ENCODE measurements around the gene ABCB6.

The ABCB6 gene

GRCh38 chr2:219218217-219218731 lies 484 bp downstream of the ABCB6 start:
- no peaks in the 10 kb centered on the region for H3K9me3 Mint-ChIP-seq
- peak in 1 of 3 experiments; percentile 8 for TF ChIP-seq CTCF (IDR thresholded peaks at IDR 0.05; ENCODE audit: unreplicated experiment in 3 of 3)
- peak overlapping the region; percentile 91 to 96 (median 94) for H3K4me3 Mint-ChIP-seq
- H3K27ac Mint-ChIP-seq = peak overlapping the region; percentile 93 to 99 (median 97)
- H3K4me1 Mint-ChIP-seq = peaks cover 41% of the 10 kb centered on the region
- peaks cover 24% of the 10 kb centered on the region for H3K36me3 Mint-ChIP-seq (ENCODE audit: low read depth)
- no peaks in the 10 kb centered on the region for H3K27me3 Mint-ChIP-seq (ENCODE audit: low read depth)

- peaks cover 30% of the 10 kb centered on the region for H3K36me3 Mint-ChIP-seq (ENCODE audit: low read depth)
- no peak for TF ChIP-seq CTCF (IDR thresholded peaks at IDR 0.05; ENCODE audit: unreplicated experiment in 3 of 3)
- no peaks in the 10 kb centered on the region for H3K27me3 Mint-ChIP-seq (ENCODE audit: low read depth)
- H3K4me1 Mint-ChIP-seq = peaks cover 32% of the 10 kb centered on the region
- H3K4me3 Mint-ChIP-seq = peak overlapping the region; percentile 46 to 77 (median 65)
- no peaks in the 10 kb centered on the region for H3K9me3 Mint-ChIP-seq
- H3K27ac Mint-ChIP-seq = peak overlapping the region in 2 of 3 experiments; percentile 48 to 84
These were observed 2.2 kb downstream of the ABCB6 start for GRCh38 chr2:219216535-219216915.

GRCh38 chr2:219215871-219216534 lies 2.8 kb downstream of the ABCB6 start:
- no peak for TF ChIP-seq CTCF (IDR thresholded peaks at IDR 0.05; ENCODE audit: unreplicated experiment in 3 of 3)
- H3K4me1 Mint-ChIP-seq = peaks cover 28% of the 10 kb centered on the region

GRCh38 chr2:219214786-219215185 lies 4.0 kb downstream of the ABCB6 start:
- peaks cover 36% of the 10 kb centered on the region for H3K36me3 Mint-ChIP-seq (ENCODE audit: low read depth)
- H3K4me1 Mint-ChIP-seq = peaks cover 27% of the 10 kb centered on the region
- H3K27ac Mint-ChIP-seq = peak overlapping the region in 1 of 3 experiments; percentile 92
- H3K27me3 Mint-ChIP-seq (ENCODE audit: low read depth) = no peaks in the 10 kb centered on the region
- TF ChIP-seq CTCF (IDR thresholded peaks at IDR 0.05; ENCODE audit: unreplicated experiment in 3 of 3) = no peak
- H3K9me3 Mint-ChIP-seq = no peaks in the 10 kb centered on the region
- peak overlapping the region; percentile 33 to 43 (median 39) for H3K4me3 Mint-ChIP-seq

More at GRCh38 chr2:219215871-219216534, 2.8 kb downstream of the ABCB6 start:
- Mint-ChIP-seq H3K36me3 (ENCODE audit: low read depth) (peaks cover 28% of the 10 kb centered on the region), H3K9me3 (no peaks in the 10 kb centered on the region), H3K27me3 (ENCODE audit: low read depth) (no peaks in the 10 kb centered on the region), H3K27ac (peak overlapping the region in 1 of 3 experiments; percentile 92), H3K4me3 (peak overlapping the region in 1 of 3 experiments; percentile 31)

GRCh38 chr2:219214141-219214540 lies 4.6 kb downstream of the ABCB6 start:
- Mint-ChIP-seq H3K4me3 (no peak overlapping the region), H3K36me3 (ENCODE audit: low read depth) (peaks cover 36% of the 10 kb centered on the region), H3K4me1 (peaks cover 21% of the 10 kb centered on the region), H3K27me3 (ENCODE audit: low read depth) (no peaks in the 10 kb centered on the region), H3K9me3 (no peaks in the 10 kb centered on the region), H3K27ac (peak overlapping the region in 1 of 3 experiments; percentile 92)
- no peak for TF ChIP-seq CTCF (IDR thresholded peaks at IDR 0.05; ENCODE audit: unreplicated experiment in 3 of 3)
